ENCODE measurements around the gene CBLB.
A peak's percentile ranks its signal among the peaks of the same experiment; 100 is the strongest.

The CBLB gene

GRCh38 chr3:105888621-105889579 is 20.1 kb upstream of the CBLB start:
- Histone ChIP-seq H3K4me3 (no peak overlapping the region), H3K36me3 (replicated peaks) (no peaks in the 10 kb centered on the region), H3K9me3 (no peaks in the 10 kb centered on the region), H3K27me3 (ENCODE audit: low read depth) (0 out of 2 replicates have a peak, but pooled peaks cover 4% of the 10 kb centered on the region), H3K4me1 (no peaks in the 10 kb centered on the region; the same call in 1 of the 2 replicates)
- in situ Hi-C loops (cut with MboI; ENCODE audit: low sequenced_read_pairs), result no loop called here
- no peak for DNase-seq (ENCODE audit: low spot score in 2 of 2)

- DNase-seq (ENCODE audit: low spot score in 2 of 2), result no peak
- Histone ChIP-seq H3K36me3 (replicated peaks) (no peaks in the 10 kb centered on the region), H3K9me3 (no peaks in the 10 kb centered on the region), H3K27me3 (ENCODE audit: low read depth) (peaks cover 4% of the 10 kb centered on the region; the same call in 1 of the 2 replicates), H3K4me3 (no peak overlapping the region), H3K4me1 (no peaks in the 10 kb centered on the region; the same call in 1 of the 2 replicates)
- in situ Hi-C loops (cut with MboI; ENCODE audit: low sequenced_read_pairs), result no loop called here
Measured at GRCh38 chr3:105885256-105885655, 16.4 kb upstream of the CBLB start.

GRCh38 chr3:105883798-105884377 is 15.1 kb upstream of the CBLB start:
- H3K27me3 ChIP-seq (ENCODE audit: low read depth), result peaks cover 4% of the 10 kb centered on the region; the same call in 1 of the 2 replicates
- DNase-seq (ENCODE audit: low spot score in 2 of 2), result no peak
- H3K4me1 ChIP-seq, result no peaks in the 10 kb centered on the region
- H3K9me3 ChIP-seq, result no peaks in the 10 kb centered on the region
- no peaks in the 10 kb centered on the region for H3K36me3 ChIP-seq (replicated peaks)
- no peak overlapping the region for H3K4me3 ChIP-seq
- in situ Hi-C loops (cut with MboI; ENCODE audit: low sequenced_read_pairs), result no loop called here

- H3K4me1 ChIP-seq, result no peaks in the 10 kb centered on the region
- peaks cover 8% of the 10 kb centered on the region; the same call in 1 of the 2 replicates for H3K27me3 ChIP-seq (ENCODE audit: low read depth)
- in situ Hi-C loops (cut with MboI; ENCODE audit: low sequenced_read_pairs), result no loop called here
- no peak for DNase-seq (ENCODE audit: low spot score in 2 of 2)
- H3K9me3 ChIP-seq, result no peaks in the 10 kb centered on the region
- H3K36me3 ChIP-seq (replicated peaks), result no peaks in the 10 kb centered on the region
- no peak overlapping the region for H3K4me3 ChIP-seq
Measured at GRCh38 chr3:105880681-105881290, 12.0 kb upstream of the CBLB start.

DNA sequence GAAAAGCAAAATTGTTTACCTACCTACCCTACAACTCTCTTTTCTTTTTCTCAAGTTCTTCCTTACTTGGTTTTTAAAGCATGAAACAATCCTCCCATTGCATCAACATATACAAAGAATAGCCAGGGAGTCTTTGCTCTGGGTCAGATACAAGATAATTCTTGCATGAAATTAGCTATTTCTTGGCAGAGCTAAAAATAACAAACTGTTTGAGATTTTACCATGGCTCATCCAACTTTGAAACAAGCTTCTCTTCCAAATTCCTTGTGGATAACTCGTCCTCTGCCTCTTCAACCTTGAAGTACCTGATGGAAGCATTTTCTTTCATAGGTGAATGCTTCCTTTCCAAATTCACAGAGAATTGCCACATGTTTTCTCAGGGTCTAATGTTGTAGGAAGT is 9.2 kb upstream of the CBLB start:
- no peaks in the 10 kb centered on the region for H3K36me3 ChIP-seq (replicated peaks)
- peaks cover 11% of the 10 kb centered on the region; the same call in 1 of the 2 replicates for H3K27me3 ChIP-seq (ENCODE audit: low read depth)
- in situ Hi-C loops (cut with MboI; ENCODE audit: low sequenced_read_pairs), result no loop called here
- no peaks in the 10 kb centered on the region for H3K4me1 ChIP-seq
- no peaks in the 10 kb centered on the region for H3K9me3 ChIP-seq
- H3K4me3 ChIP-seq, result no peak overlapping the region
- no peak for DNase-seq (ENCODE audit: low spot score in 2 of 2)

- Histone ChIP-seq H3K4me1 (no peaks in the 10 kb centered on the region), H3K4me3 (no peak overlapping the region), H3K36me3 (replicated peaks) (no peaks in the 10 kb centered on the region), H3K27me3 (ENCODE audit: low read depth) (peaks cover 11% of the 10 kb centered on the region; the same call in 1 of the 2 replicates), H3K9me3 (no peaks in the 10 kb centered on the region)
- DNase-seq (ENCODE audit: low spot score in 2 of 2), result no peak
- in situ Hi-C loops (cut with MboI; ENCODE audit: low sequenced_read_pairs), result no loop called here
Measured at GRCh38 chr3:105877336-105877910, 8.6 kb upstream of the CBLB start.

- no peaks in the 10 kb centered on the region for H3K4me1 ChIP-seq
- no peaks in the 10 kb centered on the region for H3K9me3 ChIP-seq
- no peaks in the 10 kb centered on the region for H3K36me3 ChIP-seq (replicated peaks)
- no peak for DNase-seq (ENCODE audit: low spot score in 2 of 2)
- no peak overlapping the region for H3K4me3 ChIP-seq
- H3K27me3 ChIP-seq (ENCODE audit: low read depth), result peaks cover 13% of the 10 kb centered on the region; the same call in 1 of the 2 replicates
- in situ Hi-C loops (cut with MboI; ENCODE audit: low sequenced_read_pairs), result no loop called here
Measured at GRCh38 chr3:105876780-105877327, 8.0 kb upstream of the CBLB start.

- H3K4me3 ChIP-seq, result peak overlapping the region; percentile 88
- 0 out of 2 replicates have a peak, but pooled peaks cover 3% of the 10 kb centered on the region for H3K36me3 ChIP-seq (replicated peaks)
- in situ Hi-C loops (cut with MboI; ENCODE audit: low sequenced_read_pairs), result no loop called here
- no peaks in the 10 kb centered on the region for H3K9me3 ChIP-seq
- H3K27me3 ChIP-seq (ENCODE audit: low read depth), result 0 out of 2 replicates have a peak, but pooled peaks cover 5% of the 10 kb centered on the region
- no peak for DNase-seq (ENCODE audit: low spot score in 2 of 2)
- H3K4me1 ChIP-seq, result peaks cover 7% of the 10 kb centered on the region
Measured at GRCh38 chr3:105869861-105870755, 1.3 kb upstream of the CBLB start.

- Histone ChIP-seq H3K4me1 (peaks cover 7% of the 10 kb centered on the region), H3K9me3 (no peaks in the 10 kb centered on the region), H3K36me3 (replicated peaks) (0 out of 2 replicates have a peak, but pooled peaks cover 3% of the 10 kb centered on the region), H3K27me3 (ENCODE audit: low read depth) (0 out of 2 replicates have a peak, but pooled peaks cover 5% of the 10 kb centered on the region), H3K4me3 (peak overlapping the region; percentile 88)
- DNase-seq (ENCODE audit: low spot score in 2 of 2), result no peak
- in situ Hi-C loops (cut with MboI; ENCODE audit: low sequenced_read_pairs), result no loop called here
Measured at GRCh38 chr3:105869531-105869833, 670 bp upstream of the CBLB start.

DNA sequence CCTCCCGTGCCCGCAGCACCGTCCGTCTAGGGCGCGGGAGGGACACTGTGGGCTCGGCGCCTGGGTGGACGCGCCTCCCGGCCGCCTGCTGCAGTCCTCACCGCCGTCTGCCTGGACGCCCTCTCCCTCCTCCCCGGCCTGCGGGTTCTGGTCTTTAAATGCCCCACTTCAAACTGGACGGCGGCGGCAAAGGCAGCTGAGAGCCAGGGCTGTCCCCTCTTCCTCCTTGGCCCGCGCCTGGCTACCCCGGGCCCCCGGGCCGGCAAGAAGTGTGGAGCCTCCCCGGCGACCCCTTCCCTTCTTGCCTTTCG is 426 bp downstream of the CBLB start:
- DNase-seq (ENCODE audit: low spot score in 2 of 2), result peak; percentile 31 to 65
- Histone ChIP-seq H3K27me3 (ENCODE audit: low read depth) (0 out of 2 replicates have a peak, but pooled peaks cover 3% of the 10 kb centered on the region), H3K4me3 (peak overlapping the region; percentile 88), H3K36me3 (replicated peaks) (0 out of 2 replicates have a peak, but pooled peaks cover 3% of the 10 kb centered on the region), H3K9me3 (no peaks in the 10 kb centered on the region), H3K4me1 (peaks cover 7% of the 10 kb centered on the region)
- in situ Hi-C loops (cut with MboI; ENCODE audit: low sequenced_read_pairs), result no loop called here

GRCh38 chr3:105867712-105868430 is 941 bp downstream of the CBLB start:
- peak overlapping the region; percentile 88 for H3K4me3 ChIP-seq
- peaks cover 7% of the 10 kb centered on the region for H3K4me1 ChIP-seq
- no peaks in the 10 kb centered on the region for H3K9me3 ChIP-seq
- H3K36me3 ChIP-seq (replicated peaks), result 0 out of 2 replicates have a peak, but pooled peaks cover 3% of the 10 kb centered on the region
- H3K27me3 ChIP-seq (ENCODE audit: low read depth), result 0 out of 2 replicates have a peak, but pooled peaks cover 3% of the 10 kb centered on the region
- in situ Hi-C loops (cut with MboI; ENCODE audit: low sequenced_read_pairs), result no loop called here
- DNase-seq (ENCODE audit: low spot score in 2 of 2), result peak in 1 of 2 experiments; percentile 11

Measured in HAP-1 (cell line).